GM12892 (cell line): Measurements from ENCODE around the gene LGALS9.

Experiments
- DNase-seq: peaks from one replicate; pipeline ENCODE4 v3.0.0; 2011; ENCODE audit not compliant: insufficient read length
- FAIRE-seq: peaks from 2 replicates; lab custom pipeline; 2011; peaks lifted over from hg19 to GRCh38; lab: Jason Lieb, UNC
- POLR2A ChIP-seq: IDR thresholded peaks from 2 replicates; pipeline ENCODE4 v1.6.1; 2011; ENCODE audit warnings: low read depth, low read length, control low read depth
- POLR2AphosphoS5 ChIP-seq: IDR thresholded peaks from 2 replicates; pipeline ENCODE4 v1.6.1; 2011; ENCODE audit warnings: low read depth, low read length, control low read depth
- TAF1 ChIP-seq: IDR thresholded peaks from 2 replicates; pipeline ENCODE4 v1.6.1; 2011; ENCODE audit warnings: low read depth, mild to moderate bottlenecking, control low read depth, low read length, borderline replicate concordance

Gene LGALS9

DNA sequence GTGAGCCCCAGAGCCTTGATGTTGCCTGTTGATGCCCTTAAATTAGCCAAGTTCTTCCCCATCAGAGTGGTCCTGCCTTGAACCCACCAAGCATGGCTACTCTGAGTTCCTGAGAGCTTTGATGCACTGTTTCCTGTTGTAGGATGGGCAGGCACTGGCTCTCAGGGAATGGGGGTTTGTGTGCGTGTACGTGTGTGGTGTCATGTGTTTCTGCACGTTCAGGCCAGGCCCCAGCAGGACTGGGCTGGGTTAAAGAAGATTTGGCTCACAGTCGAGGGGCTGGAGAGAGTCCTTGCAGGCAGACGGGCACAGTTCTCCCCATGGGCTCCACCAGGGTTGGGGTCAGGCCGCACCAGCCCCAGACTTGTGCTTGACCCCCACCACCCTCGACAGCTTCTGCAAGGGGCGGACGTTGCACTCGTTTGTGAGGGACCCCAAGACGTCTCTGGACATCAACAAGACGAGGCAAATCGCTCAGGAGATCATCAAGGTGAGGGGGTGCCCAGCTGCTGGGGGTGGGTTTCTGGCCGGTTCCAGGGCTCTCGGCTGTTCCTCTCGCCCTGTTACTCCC, 23.4 kb upstream of the LGALS9 start:
- no peak for TF ChIP-seq POLR2A
- no peak for TF ChIP-seq TAF1
- no peak for TF ChIP-seq POLR2AphosphoS5
- FAIRE-seq (no peak), DNase-seq (no peak)

DNA sequence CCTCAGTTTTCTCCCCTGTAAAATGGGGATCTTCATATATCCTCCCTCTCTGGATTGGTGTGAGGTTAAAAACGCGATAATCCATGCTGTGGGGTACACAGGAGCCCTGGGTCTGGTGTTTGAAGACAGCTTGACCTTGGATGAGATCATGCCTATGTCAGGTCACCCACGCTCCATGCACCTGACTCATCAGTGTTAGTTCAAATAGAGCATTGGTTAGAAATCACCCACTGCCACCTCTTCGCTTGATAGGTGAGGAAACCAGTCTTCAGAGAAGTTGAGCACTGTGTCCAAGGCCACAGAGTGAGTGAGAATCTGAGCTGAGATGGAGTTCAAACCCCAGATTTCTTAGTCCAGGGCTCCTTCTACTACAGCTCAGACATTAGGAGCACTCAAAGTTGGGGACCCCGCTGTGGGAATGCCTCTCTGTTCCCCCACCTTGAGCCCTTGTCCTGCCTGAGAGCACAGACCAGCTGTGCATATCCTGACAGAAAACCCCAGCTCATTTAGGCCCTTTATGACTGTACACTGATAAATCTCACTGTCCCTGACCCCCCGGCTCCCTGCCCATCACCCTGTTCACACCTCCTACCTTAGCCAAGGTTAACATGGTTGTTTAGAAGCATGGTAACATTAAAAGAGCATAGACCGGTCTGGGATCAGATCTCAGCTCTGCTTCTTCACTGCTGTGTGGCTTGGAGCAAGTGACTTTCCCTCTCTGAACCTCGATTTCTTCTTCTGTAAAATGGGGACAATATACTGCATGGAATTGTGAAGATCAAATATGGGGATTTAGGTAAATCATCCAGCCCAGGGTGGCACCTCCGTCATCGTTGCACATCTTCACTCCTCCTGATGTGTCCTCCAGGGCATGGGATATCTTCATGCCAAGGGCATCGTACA, 22.4 kb upstream of the LGALS9 start:
- no peak for DNase-seq
- TF ChIP-seq POLR2AphosphoS5 (no peak), TAF1 (no peak), POLR2A (no peak)
- FAIRE-seq: no peak

- TF ChIP-seq POLR2AphosphoS5 (no peak), POLR2A (no peak), TAF1 (no peak)
- DNase-seq: no peak
- FAIRE-seq: no peak
These were observed 21.2 kb upstream of the LGALS9 start for GRCh38 chr17:27609611-27610303.

DNA sequence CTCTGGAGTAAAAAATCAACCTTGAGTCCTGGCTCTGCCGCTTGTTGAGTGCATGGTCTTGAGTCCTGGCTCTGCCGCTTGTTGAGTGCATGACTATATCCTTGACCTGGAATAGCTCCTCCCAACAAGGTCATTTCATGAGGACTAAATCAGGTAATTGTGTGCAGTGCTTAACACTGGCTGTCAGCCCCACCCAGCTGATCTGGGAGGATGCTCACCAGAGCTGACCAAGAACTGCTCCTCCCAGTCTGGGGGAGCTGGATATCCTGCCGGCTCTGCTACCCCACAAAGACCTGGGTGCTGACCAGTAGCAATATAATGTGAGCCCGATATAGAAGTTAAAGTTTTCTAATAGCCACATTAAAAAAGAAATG, 20.7 kb upstream of the LGALS9 start:
- no peak for DNase-seq
- no peak for FAIRE-seq
- TF ChIP-seq POLR2A (no peak), POLR2AphosphoS5 (no peak), TAF1 (no peak)

- TF ChIP-seq POLR2AphosphoS5: no peak
- no peak for TF ChIP-seq TAF1
- no peak for TF ChIP-seq POLR2A
- no peak for FAIRE-seq
- DNase-seq: no peak
These were observed 18.7 kb upstream of the LGALS9 start for GRCh38 chr17:27612160-27612770.

- DNase-seq: no peak
These were observed 17.6 kb upstream of the LGALS9 start for GRCh38 chr17:27613433-27613832.

DNA sequence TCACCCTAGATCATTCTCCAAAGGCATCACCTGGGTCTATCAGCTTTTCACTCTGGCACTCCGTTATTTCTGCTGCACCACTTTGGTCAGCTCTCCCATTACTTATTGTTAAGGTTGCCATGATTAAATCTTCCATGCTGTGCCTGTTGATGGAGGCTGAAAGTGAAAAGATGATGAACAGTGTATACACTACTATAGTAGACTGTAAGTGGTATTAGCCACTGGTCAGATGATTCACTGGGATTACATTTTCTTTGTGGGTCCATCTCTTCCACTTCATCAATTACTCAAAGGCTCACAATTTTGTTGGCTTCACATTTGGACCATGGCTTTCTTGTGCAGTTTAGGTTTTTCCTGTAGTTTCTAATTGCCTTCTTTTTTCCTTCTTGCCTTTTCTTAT, 15.9 kb upstream of the LGALS9 start:
- TF ChIP-seq POLR2A (no peak), TAF1 (no peak), POLR2AphosphoS5 (no peak)
- FAIRE-seq (peak; percentile 24), DNase-seq (no peak)

More at GRCh38 chr17:27613433-27613832, 17.6 kb upstream of the LGALS9 start:
- no peak for FAIRE-seq
- no peak for TF ChIP-seq TAF1
- TF ChIP-seq POLR2AphosphoS5: no peak
- TF ChIP-seq POLR2A: no peak

GRCh38 chr17:27616414-27616813, 14.6 kb upstream of the LGALS9 start:
- DNase-seq: no peak
- no peak for FAIRE-seq
- TF ChIP-seq POLR2A: no peak
- TF ChIP-seq POLR2AphosphoS5: no peak
- no peak for TF ChIP-seq TAF1

- FAIRE-seq (no peak), DNase-seq (no peak)
- TF ChIP-seq POLR2AphosphoS5 (no peak), TAF1 (no peak), POLR2A (no peak)
These were observed 12.6 kb upstream of the LGALS9 start for GRCh38 chr17:27618417-27618816.

- DNase-seq (no peak), FAIRE-seq (no peak)
- no peak for TF ChIP-seq POLR2AphosphoS5
- no peak for TF ChIP-seq TAF1
- TF ChIP-seq POLR2A: no peak
These were observed 10.3 kb upstream of the LGALS9 start for GRCh38 chr17:27620721-27621120.

GRCh38 chr17:27621536-27621935, 9.5 kb upstream of the LGALS9 start:
- TF ChIP-seq POLR2AphosphoS5: no peak
- TF ChIP-seq POLR2A: no peak
- no peak for TF ChIP-seq TAF1
- FAIRE-seq (no peak), DNase-seq (no peak)
